ENCODE measurements around the gene NUP85.
"Not testable (repeated sequence)": the region's sequence is repeated elsewhere in the genome, so short reads cannot be mapped to it uniquely, and the experiment has no call there.

Gene NUP85

DNA sequence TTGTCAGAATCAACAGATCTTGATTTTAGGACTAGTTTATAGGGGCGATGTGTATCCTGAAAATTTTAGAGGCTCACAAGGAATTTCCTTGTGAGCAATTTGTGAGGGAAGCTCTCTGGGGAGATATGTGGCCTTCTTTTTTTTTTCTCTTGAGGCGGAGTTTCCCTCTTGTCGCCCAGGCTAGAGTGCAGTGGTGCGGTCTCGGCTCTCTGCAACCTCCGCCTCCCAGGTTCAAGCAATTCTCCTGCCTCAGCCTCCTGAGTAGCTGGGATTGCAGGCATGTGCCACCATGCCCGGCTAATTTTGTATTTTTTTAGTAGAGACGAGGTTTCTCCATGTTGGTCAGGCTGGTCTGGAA lies 1.6 kb downstream of the NUP85 start:
- DNase-seq, result not testable (repeated sequence)

DNA sequence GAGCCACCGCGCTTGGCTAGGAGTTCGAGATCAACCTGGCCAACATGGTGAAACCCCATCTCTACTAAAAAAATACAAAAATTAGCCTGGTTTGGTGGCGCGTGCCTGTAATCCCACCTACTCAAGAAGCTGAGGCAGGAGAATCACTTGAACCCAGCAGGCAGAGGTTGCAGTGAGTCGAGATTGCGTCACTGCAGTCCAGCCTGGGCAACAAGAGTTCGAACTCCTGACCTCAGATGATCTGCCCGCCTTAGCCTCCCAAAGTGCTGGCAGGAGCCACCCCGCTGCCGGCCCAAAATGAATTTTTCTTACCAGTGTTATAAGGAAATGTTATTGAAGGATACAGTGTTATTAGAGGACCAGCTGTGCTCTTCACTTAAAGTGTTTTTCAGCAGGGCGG lies 2.3 kb downstream of the NUP85 start:
- no peak for DNase-seq

DNA sequence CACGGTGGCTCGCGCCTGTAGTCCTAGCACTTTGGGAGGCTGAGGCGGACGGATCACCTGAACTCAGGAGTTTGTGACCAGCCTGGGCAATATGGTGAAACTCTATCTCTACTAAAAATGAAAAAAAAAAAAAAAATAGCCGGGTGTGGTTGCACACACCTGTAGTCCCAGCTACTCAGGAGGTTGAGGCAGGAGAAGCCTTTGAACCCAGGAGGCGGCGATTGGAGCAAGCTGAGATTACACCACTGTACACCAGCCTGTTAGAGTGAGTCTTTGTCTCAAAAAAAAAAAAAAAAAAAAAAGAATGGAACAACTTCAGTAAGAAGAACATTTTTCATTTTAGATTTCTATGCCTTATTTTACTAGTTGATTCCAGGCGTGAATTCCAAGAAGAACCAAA lies 2.7 kb downstream of the NUP85 start:
- no peak for DNase-seq

DNA sequence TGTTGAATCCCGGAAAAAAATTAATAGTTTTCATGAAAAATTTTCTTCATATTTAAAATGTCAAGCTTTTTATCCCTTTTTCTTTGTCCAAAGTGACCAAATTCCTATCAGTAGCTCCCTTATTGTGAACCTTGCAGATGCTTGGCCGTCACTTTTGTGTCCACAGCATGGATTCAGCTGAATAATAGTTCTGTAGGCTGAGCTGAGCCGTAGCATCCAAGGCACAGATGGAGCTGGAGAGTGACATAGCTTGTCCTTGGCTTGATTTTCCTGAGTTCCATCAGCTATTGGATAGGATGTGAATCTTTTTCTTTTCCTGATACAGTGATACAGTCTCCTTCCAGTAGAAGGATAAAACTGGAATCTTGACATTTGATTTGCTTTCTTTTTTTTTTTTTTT lies 3.6 kb downstream of the NUP85 start:
- no peak for DNase-seq

DNA sequence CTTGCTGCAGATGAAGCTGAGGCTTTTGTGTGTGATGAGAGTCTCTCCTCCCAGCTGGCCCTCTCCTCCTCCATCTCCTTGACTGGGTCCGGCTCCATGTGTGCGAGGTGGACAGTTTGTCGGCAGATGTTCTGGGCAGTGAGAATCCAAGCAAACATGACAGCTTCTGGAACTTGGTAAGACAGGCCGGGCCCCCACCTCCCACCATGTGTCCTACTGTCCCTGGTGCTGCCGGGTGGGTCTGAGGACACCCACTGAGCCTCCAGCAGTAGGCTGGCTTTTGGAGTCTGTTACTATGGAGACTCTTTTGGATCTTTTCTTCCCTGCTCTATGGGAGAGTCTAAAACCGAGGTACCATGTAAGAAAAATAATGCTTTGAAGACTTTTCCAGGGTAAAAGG lies 12.7 kb downstream of the NUP85 start:
- DNase-seq, result no peak

DNA sequence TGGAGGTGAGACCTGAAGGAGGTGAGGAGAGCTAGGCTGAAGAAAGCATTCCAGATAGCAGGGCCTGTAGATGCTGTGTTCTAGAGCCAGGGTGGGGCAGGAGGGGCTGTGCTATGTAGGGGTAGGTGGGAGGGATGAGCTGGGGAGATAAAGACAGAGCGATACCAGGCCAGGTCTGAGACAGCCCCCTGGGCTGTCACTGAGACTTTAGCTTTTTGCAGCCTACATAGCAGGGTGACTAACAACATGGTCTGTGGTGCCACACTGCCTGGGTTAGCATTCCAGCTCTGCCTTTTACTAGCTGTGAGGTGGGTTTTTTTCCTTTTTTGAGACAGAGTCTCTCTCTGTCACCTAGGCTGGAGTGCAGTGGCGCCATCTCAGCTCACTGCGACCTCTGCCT lies 14.3 kb downstream of the NUP85 start:
- DNase-seq, result no peak

DNA sequence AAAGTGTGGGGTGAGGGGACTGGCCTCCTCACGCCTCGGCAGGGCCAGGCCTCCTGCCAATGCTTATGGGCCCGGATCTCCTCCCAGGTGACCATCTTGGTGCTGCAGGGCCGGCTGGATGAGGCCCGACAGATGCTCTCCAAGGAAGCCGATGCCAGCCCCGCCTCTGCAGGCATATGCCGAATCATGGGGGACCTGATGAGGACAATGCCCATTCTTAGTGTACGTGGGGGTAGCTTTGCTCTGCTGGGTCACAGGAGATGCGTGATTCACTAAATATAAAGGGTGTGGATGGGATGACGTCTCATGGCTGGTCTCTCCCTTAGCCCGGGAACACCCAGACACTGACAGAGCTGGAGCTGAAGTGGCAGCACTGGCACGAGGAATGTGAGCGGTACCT lies 19.5 kb downstream of the NUP85 start:
- DNase-seq, result no peak

DNA sequence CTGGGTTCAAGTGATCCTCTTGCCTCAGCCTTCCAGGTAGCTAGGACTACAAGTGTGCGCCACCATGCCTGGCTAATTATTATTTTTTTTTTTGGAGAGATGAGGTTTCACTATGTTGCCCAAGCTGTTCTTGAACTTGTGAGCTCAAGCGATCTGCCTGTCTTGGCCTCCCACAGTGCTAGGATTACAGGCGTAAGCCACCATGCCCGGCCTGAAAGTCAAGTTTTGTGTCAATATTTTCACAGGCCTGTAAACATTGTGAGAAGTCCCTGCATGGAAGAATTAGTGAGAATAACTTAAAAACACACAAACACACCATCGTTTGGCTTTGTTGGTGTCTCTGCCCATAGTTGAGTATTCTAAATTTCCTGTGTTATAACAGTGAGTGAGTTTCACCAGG lies 22.2 kb downstream of the NUP85 start:
- DNase-seq, result no peak

DNA sequence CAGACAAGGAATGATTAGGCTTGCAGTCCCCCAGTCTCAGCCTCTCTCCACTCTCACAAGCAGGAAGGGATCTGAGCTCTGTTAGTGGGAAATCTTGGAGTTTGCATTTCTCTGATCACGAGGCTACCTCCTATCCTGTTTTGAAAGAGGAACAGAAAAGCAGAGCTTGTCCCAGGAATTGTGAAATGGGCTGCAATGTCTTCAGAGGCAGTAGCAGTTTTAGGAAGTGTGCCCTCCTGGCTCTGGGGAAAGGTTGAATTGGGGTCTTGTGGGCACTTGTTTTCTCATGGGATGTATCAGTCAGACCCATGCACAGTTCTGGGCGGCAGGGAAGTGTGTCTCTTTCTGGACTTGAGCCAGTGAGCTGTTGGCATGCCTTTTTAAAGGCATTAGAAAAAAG lies 22.8 kb downstream of the NUP85 start:
- DNase-seq, result no peak

DNA sequence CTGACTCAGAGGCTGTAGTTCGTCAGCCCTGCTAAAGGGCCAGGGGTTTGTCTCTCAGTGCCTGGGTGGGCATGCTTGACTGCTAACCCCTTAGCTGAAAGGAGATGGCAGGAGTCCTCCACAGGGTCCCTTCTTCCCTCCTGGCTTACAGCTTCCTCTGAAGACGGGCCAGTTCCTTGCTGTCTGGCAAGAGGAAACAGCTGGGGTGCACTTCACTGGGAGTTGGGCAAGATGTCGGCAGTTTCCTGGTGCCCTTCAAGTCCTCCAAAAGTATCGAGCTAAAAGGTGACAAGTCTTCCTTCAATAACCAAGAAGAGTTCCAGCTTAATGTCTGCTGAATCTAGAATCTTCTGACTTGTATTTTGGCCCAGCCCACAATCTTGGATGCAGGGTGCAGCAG lies 23.4 kb downstream of the NUP85 start:
- DNase-seq, result no peak

DNA sequence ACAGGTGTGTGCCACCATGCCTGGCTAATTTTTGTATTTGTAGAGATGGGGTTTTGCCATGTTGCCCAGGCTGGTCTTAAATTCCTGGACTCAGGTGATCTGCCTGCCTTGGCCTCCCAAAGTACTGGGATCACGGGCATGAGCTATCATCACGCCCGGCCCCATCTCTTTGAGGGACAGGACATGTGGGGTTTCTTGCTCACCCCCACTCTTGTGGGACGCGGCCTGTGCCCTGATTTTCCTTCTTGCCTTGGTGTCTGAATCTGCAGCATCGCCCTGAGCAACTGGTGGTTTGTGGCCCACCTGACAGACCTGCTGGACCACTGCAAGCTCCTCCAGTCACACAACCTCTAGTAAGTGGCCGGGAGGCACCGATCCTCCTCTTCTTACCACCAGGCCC lies 25.6 kb downstream of the NUP85 start:
- no peak for DNase-seq

DNA sequence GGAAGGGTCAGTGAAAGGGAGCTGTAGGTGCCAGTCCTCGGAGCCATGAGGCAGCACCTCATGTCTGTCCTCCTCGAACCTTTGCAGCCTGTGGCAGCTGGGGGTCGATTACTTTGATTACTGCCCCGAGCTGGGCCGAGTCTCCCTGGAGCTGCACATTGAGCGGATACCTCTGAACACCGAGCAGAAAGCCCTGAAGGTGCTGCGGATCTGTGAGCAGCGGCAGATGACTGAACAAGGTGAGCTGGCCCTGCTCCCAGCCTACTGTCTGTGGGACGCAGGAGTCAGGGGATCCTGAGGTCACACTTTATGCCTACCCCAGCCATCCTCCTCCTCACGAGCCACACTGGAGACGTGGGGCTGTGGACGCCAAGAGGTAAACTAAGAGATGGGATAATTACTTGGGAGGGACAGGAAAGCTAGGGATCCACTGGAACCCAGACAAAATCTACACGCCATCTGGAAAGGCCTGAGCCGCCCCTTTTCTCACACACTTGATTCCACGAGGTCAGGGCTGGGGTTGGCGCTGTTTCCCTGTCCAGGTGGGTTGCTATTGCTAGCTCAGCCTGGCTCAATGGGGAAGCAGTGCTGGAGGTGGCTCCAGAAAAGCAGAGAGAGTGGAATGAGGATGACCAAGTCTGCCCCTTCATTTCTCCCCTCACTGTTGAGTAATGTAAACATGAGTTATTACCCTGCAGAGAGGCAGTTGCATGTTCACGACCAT lies 26.4 kb downstream of the NUP85 start:
- no peak for DNase-seq

DNA sequence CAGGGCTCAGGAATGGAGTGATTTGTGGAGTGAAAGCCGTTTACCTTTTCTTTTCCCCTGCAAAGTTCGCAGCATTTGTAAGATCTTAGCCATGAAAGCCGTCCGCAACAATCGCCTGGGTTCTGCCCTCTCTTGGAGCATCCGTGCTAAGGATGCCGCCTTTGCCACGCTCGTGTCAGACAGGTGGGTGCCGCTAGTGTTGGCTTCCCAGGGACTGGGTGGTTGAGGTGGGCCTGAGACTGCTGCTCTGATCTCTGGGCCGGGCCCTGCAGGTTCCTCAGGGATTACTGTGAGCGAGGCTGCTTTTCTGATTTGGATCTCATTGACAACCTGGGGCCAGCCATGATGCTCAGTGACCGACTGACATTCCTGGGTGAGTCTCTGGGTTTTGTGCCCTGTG lies 27.3 kb downstream of the NUP85 start:
- no peak for DNase-seq

DNA sequence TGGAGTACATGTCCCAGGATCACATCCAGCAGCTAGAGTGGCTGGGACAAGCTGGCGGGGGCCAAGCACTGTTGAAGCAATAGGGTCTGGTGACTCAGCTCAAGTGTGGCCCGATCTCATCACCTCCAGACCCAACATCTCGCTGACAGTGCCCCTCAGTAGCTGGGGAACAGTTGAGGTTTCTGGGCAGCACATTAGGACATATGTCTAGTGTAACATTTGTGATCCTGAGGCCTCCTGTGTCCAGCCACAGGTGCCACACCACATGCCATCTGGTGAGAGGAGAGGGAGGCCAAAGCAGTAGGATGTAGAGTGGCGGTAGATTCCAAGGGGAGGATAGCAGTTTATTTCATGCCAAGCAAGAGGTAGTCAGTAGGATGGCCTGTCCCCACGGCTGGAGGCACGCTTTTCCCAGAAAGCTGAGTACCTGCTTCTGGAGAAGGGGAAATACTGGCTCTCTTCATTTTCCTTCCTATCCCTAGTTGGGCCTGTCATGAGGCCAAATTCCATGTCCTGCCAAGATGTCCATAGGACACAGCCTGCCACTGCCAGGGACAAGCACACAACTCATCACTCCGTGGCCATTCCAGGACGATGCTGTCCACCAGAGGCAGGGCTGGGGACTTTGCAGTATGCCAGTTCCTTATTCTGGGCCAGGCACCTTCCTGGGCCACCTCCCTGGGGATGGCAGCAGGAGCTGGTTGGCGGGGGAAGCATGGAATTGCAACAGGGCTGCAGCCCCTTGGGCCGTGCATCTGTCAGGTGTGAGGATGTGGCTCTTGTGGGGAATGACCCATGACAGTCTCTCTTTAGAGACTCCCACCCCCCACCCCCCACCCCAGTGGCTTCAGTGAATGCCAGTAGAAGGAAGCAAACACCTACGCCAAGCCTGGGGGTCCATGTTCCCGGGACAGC lies 31.9 kb downstream of the NUP85 start:
- DNase-seq, result no peak

DNA sequence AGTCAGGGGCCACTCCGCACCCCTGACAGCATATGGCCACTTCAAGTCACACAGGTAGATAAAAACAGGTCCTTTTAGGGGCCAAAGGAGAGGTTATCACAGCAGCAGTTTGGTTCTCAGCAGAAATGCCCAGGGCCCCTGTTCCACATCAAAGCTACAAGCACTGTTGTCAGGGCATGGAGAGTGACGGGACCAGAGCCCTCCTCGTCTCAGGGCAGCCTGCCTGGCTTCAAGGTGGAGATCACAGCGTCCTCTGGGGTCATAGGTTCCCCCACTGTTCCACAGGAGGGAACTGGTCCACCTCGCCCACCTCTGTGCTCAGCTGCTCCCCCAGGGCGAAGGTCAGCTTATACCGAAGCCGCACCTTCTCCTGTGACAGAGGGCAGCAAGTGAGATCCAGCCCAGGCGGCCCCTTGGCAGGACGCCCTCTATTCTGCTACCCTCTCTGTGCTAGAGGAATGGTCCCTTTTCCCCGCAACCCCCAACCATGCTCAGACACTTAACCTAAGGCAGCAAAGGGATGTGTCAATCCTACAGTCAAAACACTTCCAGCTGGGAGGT lies 32.6 kb downstream of the NUP85 start:
- DNase-seq, result no peak

DNA sequence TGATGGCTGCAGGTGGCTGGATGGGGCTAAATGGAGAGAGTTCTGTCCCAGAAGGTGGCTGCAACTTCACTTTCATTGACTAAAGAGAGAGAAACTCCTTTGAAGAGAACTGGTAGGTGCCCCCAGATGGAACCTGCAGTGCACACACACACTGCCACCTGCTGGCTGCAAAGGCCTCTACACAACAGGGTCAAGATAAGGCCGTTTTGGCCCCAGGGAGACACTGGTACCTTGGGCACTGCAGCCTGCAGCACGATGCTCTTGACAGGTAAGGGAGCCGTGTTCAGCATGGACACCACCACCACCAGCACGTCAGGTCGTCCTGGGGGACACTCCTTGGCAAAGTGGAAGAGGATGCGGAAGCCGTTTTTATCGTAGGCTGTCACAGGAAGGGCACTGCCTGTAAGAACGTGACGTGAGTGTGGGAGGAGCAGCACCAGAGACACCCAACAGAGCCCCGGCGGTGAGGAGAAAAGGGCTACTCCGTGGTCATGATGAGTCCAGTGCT lies 33.3 kb downstream of the NUP85 start:
- DNase-seq, result peak in 1 of 2 experiments; percentile 63

DNA sequence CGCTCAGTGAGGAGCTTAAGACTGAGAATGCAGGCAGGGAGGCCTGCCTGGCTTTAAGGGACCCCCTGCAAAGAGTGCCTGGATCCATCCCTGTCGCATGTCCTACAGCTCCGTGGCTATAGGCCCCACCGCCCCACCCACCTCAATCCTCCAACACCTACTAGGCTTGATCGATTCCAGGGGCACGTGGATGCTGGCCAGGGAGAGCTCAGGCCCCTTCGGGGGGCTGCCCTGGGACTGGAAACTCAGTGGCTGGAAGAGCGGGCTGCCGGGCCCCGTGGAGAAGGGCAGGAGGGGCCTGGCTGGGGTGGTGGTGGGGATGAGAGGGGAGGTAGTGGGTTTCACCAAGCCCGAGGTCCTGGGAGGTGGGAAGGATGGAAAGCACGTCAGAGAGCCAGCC lies 33.7 kb downstream of the NUP85 start:
- no peak for DNase-seq

DNA sequence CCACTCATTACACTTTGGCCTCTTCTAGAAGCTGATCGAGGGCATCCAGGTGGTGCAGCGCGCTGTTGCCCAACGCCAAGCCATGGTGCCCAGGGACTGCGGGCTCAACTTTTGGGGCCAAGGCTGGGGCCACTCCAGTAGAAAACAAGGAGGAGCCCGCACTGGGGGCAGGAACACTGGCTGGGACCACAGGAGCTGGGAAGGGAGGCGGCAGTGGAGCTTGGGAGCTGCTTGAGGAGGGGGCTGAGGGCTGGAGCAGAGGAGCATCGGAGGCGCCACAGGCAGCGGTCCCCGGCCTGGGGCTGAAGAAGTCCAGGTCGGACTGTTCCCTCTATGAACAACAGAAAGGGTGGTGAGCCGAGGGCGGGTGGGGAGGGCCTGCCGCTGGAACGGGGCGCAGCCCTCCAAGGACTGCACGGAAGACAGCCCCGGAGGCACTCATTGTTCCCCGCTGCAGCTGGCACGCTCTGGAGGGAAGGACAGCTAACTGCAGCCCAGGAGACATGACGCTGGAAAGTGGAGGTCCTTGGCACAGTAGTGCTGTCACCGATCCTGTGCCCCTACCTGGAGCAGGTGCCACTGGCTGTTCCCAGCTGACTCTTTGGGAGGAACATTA lies 34.4 kb downstream of the NUP85 start:
- no peak for DNase-seq

DNA sequence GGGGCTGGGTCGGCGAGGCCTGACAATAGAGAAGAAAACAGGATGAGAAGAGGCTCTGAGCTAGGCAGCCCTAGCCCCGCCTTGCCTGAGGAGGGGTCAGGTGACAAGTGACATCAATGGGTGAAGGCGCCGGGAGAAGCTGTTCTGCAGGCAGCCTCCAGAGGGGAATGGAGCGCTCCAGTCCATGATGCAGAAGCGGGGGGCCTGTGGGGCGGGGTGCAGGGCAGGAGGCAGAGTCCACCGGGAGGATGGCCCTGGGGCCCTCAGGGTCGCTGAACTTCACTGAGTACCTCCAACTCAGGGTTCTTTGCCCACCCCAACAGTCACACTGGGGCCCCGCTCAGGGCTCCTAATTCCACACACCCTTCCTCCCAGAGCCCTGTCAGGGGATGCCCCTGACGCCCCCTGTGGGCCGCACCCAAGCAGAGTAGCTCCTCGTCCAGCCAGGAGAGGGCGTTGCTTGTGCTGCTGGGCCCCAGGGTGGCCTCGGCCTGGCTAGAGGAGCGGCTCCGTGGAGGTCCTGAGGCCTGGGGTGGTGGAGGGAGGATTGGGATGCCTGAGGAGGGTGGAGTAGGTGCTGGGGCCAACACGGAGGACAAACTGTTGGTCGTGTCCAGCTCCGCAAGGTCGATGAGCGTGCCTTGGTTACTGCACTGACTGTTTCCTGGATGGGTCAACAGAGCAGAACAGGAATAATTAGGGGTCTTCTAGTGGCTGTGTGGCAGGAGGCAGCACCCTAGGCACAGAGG lies 35.1 kb downstream of the NUP85 start:
- peak; percentile 36 to 51 for DNase-seq

DNA sequence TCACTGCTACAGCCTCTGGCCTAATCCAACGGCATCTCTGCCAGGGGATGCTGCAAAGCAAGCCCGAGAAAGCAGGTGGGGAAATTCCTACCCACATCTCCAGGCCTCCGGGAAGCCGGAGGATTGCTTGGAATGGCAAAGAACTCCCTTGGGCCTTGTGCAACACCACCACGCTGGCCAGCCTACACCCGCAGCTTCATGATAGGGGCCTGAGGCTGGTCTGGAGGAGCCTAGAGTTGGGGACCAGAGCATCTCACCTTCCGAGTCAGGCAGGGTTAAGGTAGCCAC lies 35.6 kb downstream of the NUP85 start:
- DNase-seq, result no peak

DNA sequence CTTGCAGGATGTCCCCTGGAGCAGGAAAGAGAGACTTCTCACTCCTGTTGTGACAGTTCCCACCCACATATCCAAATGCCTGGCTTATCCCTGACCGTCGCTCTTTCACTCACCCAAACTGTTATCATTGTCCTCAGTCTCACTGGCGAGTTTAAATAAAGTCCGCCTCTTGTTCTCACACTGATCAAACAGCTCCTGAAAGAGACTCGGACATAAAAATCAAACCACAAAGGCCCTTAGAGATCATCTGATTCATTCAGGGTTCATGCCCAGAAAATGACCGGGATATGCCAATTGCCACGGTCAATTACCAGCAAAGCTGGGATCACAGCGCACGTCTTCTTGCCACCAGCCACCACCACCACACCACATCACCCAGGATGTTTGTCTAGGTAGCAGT lies 36.0 kb downstream of the NUP85 start:
- no peak for DNase-seq

DNA sequence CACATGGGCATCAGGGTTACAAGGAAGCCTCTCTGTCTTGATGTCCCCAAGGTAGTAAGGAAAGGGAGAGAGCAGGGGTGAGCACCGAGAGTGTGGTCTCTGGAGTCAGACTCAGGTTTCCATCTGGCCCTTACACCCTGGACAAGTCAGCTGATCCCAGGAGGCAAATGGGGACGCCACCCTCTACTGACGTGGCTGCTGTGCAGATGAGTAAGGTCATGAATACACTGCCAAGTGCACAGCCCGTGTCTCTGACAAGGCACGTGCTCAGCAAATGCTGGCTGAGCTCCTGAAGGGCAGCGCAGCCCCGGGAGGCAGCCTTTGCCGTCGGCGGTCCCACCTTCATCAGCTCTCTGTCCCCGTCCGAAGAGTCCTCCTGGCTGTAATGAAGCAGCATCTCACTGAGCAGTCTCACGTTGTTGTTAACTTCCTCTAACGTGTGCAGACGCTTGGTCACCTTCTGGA lies 36.5 kb downstream of the NUP85 start:
- no peak for DNase-seq
